Myocyte (in vitro differentiated cells): Measurements from ENCODE around the gene TAF10. TPM values are rescaled to one million over a fixed set of nuclear protein-coding genes. Genes with fewer than 3 reads are reported as not detected.
A peak's percentile ranks its signal among the peaks of the same experiment; 100 is the strongest.

Experiments
- DNase-seq: peaks from one replicate; pipeline ENCODE4 v3.0.0-alpha.2; 2012; ENCODE audit warnings: low read depth
- total RNA-seq: library from RNA; depleted of rRNA; stranded (reverse); fragments of >200 nt; gene quantifications from 2 replicates; pipeline ENCODE4 v1.2.3, GENCODE V29; 2014

The TAF10 gene
- total RNA-seq, 1 donor from 2014 or later, result 84.2 TPM

- DNase-seq, result no peak
Measured at GRCh38 chr11:6640985-6641701, 29.1 kb upstream of the TAF10 start.

GRCh38 chr11:6640036-6640984 is 28.3 kb upstream of the TAF10 start:
- no peak for DNase-seq

- DNase-seq, result no peak
Measured at GRCh38 chr11:6638429-6638828, 26.4 kb upstream of the TAF10 start.

- no peak for DNase-seq
Measured at GRCh38 chr11:6637871-6638270, 25.9 kb upstream of the TAF10 start.

- DNase-seq, result no peak
Measured at GRCh38 chr11:6636480-6636879, 24.5 kb upstream of the TAF10 start.

GRCh38 chr11:6635082-6635932 is 23.3 kb upstream of the TAF10 start:
- DNase-seq, result peak; percentile 53

GRCh38 chr11:6634534-6634933 is 22.5 kb upstream of the TAF10 start:
- DNase-seq, result no peak

- DNase-seq, result no peak
Measured at GRCh38 chr11:6633422-6634408, 21.7 kb upstream of the TAF10 start.

- DNase-seq, result no peak
Measured at GRCh38 chr11:6632116-6633073, 20.4 kb upstream of the TAF10 start.

GRCh38 chr11:6631361-6631890 is 19.4 kb upstream of the TAF10 start:
- no peak for DNase-seq

- no peak for DNase-seq
Measured at GRCh38 chr11:6630632-6631291, 18.7 kb upstream of the TAF10 start.

GRCh38 chr11:6629892-6630631 is 18.0 kb upstream of the TAF10 start:
- no peak for DNase-seq

GRCh38 chr11:6629573-6629891 is 17.5 kb upstream of the TAF10 start:
- no peak for DNase-seq

GRCh38 chr11:6628526-6628925 is 16.5 kb upstream of the TAF10 start:
- no peak for DNase-seq

GRCh38 chr11:6627762-6628241 is 15.8 kb upstream of the TAF10 start:
- no peak for DNase-seq

GRCh38 chr11:6626971-6627761 is 15.2 kb upstream of the TAF10 start:
- DNase-seq, result no peak
